Epithelial cell of esophagus (primary cell): ENCODE data around the gene LYSMD1.
A peak's percentile ranks its signal among the peaks of the same experiment; 100 is the strongest.

Experiments
- DNase-seq: peaks from one replicate; pipeline ENCODE4 v3.0.0; 2010; ENCODE audit warnings: low read depth
- H3K4me3 ChIP-seq: 2 replicates; pipeline ENCODE4 v1.5.1; 2011; ENCODE audit warnings: mild to moderate bottlenecking, low read length, control low read depth
- TF ChIP-seq, protein P1 (sequence below): IDR thresholded peaks from 2 replicates; pipeline ENCODE4 v1.5.1; 2011; ENCODE audit warnings: low read depth, mild to moderate bottlenecking, low read length, control low read depth, inconsistent platforms; ENCODE audit not compliant: insufficient read depth; ENCODE audit errors: missing control alignments

Gene LYSMD1

DNA sequence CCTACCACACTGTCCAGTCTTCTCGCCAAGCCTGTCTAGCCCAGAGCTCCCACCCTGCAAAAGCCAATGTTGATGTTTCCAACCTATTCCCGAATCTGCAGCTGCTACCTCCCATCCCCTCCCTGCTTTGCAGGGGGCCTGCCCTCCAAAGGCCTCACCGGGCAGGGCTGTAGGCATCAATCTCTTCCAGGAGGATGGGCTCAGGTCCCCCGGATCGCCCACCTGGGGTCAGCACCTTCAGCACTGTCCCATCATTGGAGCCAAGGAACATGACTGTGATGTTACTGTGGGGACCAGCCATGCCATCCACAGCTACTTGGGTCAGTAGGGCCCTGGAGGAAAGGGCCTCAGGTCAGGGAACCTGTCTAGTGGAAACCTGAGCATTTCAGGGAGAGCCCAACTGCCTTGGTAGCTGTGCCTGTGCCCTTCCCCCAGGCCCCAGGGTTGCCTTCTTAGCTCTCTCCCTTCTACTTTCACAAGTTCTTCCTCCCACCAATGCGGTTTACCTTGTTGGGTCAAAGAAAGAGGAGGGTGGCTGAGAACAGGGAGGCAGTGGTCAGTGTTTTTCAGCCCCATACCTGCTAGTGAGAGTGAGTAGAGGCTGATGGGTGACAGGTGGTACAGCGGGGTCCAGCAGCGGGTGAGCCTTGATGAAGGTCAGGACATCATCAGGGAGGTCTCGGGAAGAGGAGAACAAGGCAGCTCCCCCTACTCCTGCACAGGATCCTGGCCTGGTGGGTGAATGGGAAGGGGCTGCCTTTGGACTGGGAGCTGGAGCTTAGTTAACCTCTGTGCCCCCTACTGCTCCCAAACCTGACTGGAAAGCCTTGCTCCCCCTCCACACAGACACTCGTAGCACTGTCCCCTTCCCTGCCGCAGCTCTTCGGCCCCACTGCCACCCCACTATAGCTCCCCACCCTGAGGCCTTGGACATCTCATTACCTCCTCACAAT, 30.0 kb downstream of the LYSMD1 start:
- TF ChIP-seq, protein P1, sequence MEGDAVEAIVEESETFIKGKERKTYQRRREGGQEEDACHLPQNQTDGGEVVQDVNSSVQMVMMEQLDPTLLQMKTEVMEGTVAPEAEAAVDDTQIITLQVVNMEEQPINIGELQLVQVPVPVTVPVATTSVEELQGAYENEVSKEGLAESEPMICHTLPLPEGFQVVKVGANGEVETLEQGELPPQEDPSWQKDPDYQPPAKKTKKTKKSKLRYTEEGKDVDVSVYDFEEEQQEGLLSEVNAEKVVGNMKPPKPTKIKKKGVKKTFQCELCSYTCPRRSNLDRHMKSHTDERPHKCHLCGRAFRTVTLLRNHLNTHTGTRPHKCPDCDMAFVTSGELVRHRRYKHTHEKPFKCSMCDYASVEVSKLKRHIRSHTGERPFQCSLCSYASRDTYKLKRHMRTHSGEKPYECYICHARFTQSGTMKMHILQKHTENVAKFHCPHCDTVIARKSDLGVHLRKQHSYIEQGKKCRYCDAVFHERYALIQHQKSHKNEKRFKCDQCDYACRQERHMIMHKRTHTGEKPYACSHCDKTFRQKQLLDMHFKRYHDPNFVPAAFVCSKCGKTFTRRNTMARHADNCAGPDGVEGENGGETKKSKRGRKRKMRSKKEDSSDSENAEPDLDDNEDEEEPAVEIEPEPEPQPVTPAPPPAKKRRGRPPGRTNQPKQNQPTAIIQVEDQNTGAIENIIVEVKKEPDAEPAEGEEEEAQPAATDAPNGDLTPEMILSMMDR = no peak
- no peak overlapping the region for H3K4me3 ChIP-seq
- DNase-seq = no peak

DNA sequence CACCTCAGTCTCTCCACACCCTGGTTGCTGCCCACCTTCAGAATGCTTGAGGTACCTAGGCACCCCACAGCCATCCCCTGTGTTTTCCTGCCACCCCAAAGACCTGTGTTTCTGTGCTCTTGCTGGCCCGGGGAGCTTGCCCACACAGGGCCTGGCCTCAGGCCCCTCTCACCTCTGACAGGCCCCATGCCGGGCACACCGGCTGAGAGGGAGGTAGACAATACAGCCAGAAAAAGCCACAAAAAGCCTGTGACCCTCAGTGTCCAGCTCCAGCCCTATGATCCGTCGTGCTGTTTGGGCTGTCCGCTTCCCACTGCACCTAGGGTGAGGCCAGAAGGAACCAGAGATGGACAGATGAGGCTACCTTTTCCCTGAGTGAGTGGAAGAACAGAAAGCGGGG, 30.7 kb downstream of the LYSMD1 start:
- DNase-seq = no peak
- H3K4me3 ChIP-seq = no peak overlapping the region
- TF ChIP-seq, protein P1 = no peak

DNA sequence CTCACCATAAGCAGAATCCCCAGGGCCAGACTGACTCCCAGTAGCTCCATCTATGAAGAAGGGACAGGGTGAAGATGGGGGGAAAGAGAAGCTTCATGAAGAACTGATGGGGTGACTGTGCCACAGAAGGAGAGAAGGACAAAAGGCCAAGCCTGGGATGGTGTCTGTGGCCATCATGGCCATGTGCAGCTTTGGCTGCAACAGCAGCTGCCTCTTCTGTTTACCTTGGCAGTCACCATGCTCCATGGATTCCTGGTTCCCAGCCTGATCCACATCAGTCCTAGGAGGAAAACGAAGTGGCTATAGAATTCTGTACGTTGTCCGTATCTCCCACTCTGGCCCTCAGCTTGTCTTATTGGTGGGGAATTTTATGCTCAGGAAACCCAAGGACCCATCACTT, 31.3 kb downstream of the LYSMD1 start:
- H3K4me3 ChIP-seq = no peak overlapping the region
- TF ChIP-seq, protein P1 = no peak
- no peak for DNase-seq

DNA sequence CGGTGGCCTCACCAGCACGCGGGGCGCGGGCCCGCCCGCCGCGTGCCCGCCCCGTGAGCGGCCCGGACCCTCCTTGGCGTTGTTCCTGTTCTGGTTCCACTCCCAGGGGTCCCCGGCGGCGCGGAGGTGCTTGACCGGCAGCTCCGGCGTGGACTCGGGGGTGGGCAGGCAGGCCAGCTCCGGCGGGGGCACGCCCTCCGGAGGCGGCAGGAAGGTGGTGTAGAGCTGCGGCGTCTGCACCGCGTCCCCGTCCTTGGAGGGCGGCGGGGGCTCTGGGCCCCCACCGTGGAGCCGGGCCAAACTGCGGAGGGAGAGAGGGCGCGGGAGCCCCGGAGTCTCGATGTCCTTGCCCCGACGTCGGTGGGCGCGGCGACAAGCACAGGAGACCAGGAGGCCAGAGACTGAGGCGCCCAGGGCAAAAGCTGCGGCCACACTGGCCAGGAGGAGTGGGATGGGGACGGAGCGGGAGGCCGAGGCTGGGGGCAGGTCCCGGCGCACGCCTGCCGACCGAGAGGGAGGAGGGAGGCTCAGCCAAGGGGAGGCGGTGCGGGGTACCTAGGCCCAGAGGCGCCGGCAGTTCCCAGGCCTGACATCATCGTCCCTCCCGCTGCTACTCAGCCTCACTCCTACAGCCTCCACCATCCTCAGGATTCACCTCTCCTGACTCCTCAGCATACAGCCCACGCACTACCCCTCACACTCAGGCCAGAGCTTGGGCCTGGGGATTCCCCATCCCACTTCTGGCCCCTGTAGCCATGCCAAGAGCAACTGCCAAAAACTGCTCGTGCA, 32.5 kb downstream of the LYSMD1 start:
- TF ChIP-seq, protein P1 = no peak
- DNase-seq = no peak
- H3K4me3 ChIP-seq = no peak overlapping the region

DNA sequence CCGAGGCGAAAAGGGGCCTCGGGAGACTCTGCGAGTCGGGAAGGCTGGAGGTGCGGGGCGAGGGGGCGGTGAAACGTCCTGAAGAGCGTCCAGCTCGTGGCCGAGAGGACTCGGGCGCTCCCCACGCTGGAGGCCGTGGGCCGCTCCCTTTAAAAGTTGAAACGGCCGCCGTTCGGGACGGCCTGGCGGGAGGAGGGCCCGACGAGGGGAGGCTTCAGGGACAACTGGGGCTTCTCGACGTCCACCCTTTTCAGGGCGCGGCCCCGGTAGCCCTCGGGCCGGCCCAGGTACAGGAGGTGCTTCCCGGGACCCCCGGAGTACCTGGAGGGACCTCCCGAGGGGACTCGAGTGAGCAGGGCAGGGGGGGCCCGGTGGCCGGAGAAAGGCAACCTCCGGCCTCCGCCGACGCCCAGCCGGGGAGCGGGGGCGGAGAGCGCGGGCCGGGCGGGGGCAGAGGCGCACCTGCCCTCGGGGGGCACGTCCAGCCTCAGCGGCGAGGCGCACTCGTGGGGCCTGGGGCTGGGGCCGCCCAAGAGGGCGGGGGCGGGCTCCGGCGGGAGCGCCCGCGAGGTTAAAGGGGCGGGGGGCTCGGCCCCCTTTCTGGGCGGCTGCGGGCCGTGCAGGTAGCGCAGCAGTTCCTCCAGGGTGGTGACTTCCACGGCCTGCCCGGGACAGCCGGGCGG, 33.2 kb downstream of the LYSMD1 start:
- TF ChIP-seq, protein P1 = no peak
- DNase-seq = no peak
- H3K4me3 ChIP-seq = no peak overlapping the region

GRCh38 chr1:151131701-151132334, 33.9 kb downstream of the LYSMD1 start:
- H3K4me3 ChIP-seq = peak overlapping the region; percentile 49
- TF ChIP-seq, protein P1 = no peak
- DNase-seq = peak; percentile 20
